HEK293 (cell line): ENCODE data around the gene CSF3R.
A peak's percentile ranks its signal among the peaks of the same experiment; 100 is the strongest.

Experiments used
- CTCF ChIA-PET: fragments of 350-600 bp; formaldehyde crosslinking; extraction: SDS; loops from one replicate; lab custom pipeline; 2021; ENCODE audit warnings: antibody characterized with exemption; lab: Yijun Ruan, JAX
- POLR2A ChIA-PET: fragments of 300-600 bp; formaldehyde crosslinking; extraction: SDS; loops from one replicate; lab custom pipeline; 2020; ENCODE audit warnings: antibody characterized with exemption, inconsistent platforms; lab: Yijun Ruan, JAX
- H3K27ac ChIP-seq: fragments of 200-500 bp; sonication (Bioruptor generic); 2 replicates; pipeline ENCODE4 v1.5.1; 2014; ENCODE audit warnings: low read depth, low read length, control low read depth, inconsistent platforms; ENCODE audit errors: extremely low read depth
- H3K36me3 ChIP-seq, 2 experiments: fragments of 200-500 bp in 1 of 2; sonication (Bioruptor generic) in 1 of 2; 1 replicate in 1 of 2; 2 replicates in 1 of 2; pipeline ENCODE4 v1.5.1; 2014 to 2017; ENCODE audit warnings: inconsistent platforms in 2 of 2, low read length in 2 of 2; ENCODE audit not compliant: control insufficient read depth in 2 of 2, insufficient read depth in 1 of 2
- H3K4me1 ChIP-seq: fragments of 200-500 bp; sonication (Bioruptor generic); 2 replicates; pipeline ENCODE4 v1.5.1; 2014; ENCODE audit warnings: mild to moderate bottlenecking, low read length, inconsistent platforms; ENCODE audit not compliant: control insufficient read depth, insufficient read depth
- H3K4me3 ChIP-seq: 2 replicates; pipeline ENCODE4 v1.5.1; 2011; ENCODE audit warnings: low read depth, mild to moderate bottlenecking, control low read depth, low read length, moderate library complexity
- H3K9me3 ChIP-seq: fragments of 200-500 bp; sonication (Bioruptor generic); 2 replicates; pipeline ENCODE4 v1.5.1; 2014; ENCODE audit warnings: low read depth, low read length, inconsistent platforms; ENCODE audit not compliant: control insufficient read depth, insufficient read depth
- FEZF1 ChIP-seq: fragments of 450-650 bp; formaldehyde crosslinking; IDR thresholded peaks from 2 replicates; pipeline ENCODE4 v1.5.1; 2016; ENCODE audit warnings: missing biosample characterization, missing genetic modification characterization
- GLI2 ChIP-seq: fragments of 450-650 bp; formaldehyde crosslinking; IDR thresholded peaks from 2 replicates; pipeline ENCODE4; 2017; ENCODE audit warnings: missing biosample characterization, missing genetic modification characterization, low read depth, borderline replicate concordance
- HOXD13 ChIP-seq: sonication (generic); formaldehyde crosslinking; IDR thresholded peaks from 2 replicates; pipeline ENCODE4 v1.8.0; 2022; ENCODE audit warnings: missing genetic modification reagents, borderline replicate concordance
- KLF8 ChIP-seq: fragments of 450-650 bp; formaldehyde crosslinking; IDR thresholded peaks from 2 replicates; pipeline ENCODE4 v1.5.1; 2016; ENCODE audit warnings: missing biosample characterization, missing genetic modification characterization
- SETDB1 ChIP-seq: IDR thresholded peaks from one replicate; pipeline ENCODE4 v1.6.1; 2017; ENCODE audit warnings: mild to moderate bottlenecking, low read length, moderate library complexity, mixed read lengths; ENCODE audit not compliant: insufficient read length
- ZFHX2 ChIP-seq: fragments of 450-650 bp; formaldehyde crosslinking; conservative IDR thresholded peaks from 2 replicates; pipeline ENCODE4 v1.5.1; 2016; ENCODE audit warnings: missing biosample characterization, missing genetic modification characterization
- ZNF121 ChIP-seq: fragments of 450-650 bp; formaldehyde crosslinking; IDR thresholded peaks from 2 replicates; pipeline ENCODE4 v1.5.1; 2016; ENCODE audit warnings: missing biosample characterization, missing genetic modification characterization
- ZNF274 ChIP-seq, 2 experiments: fragments of 200-500 bp in 1 of 2; fragments of 450-650 bp in 1 of 2; sonication (Bioruptor generic) in 1 of 2; formaldehyde crosslinking in 1 of 2; IDR thresholded peaks; 2 replicates each; pipeline versions ENCODE4 v1.5.1 to v1.6.1; 2014 to 2016; ENCODE audit warnings: borderline replicate concordance in 1 of 2, inconsistent platforms in 1 of 2, low read length in 1 of 2, missing biosample characterization in 1 of 2, missing genetic modification characterization in 1 of 2
- ZNF366 ChIP-seq: fragments of 450-650 bp; formaldehyde crosslinking; conservative IDR thresholded peaks from 2 replicates; pipeline ENCODE4 v1.5.1; 2016; ENCODE audit warnings: missing biosample characterization, missing genetic modification characterization
- ZNF529 ChIP-seq: fragments of 450-650 bp; formaldehyde crosslinking; IDR thresholded peaks from 2 replicates; pipeline ENCODE4 v1.5.1; 2017; ENCODE audit warnings: missing genetic modification characterization, missing biosample characterization; ENCODE audit not compliant: insufficient replicate concordance
- ZNF623 ChIP-seq: fragments of 450-650 bp; formaldehyde crosslinking; IDR thresholded peaks from 2 replicates; pipeline ENCODE4 v1.5.1; 2016; ENCODE audit warnings: missing biosample characterization, missing genetic modification characterization
- ZNF776 ChIP-seq: fragments of 450-650 bp; formaldehyde crosslinking; IDR thresholded peaks from 2 replicates; pipeline ENCODE4 v1.5.0; 2017; ENCODE audit warnings: missing biosample characterization, missing genetic modification characterization, borderline replicate concordance
- ZNF791 ChIP-seq: fragments of 450-650 bp; formaldehyde crosslinking; IDR thresholded peaks from 2 replicates; pipeline ENCODE4 v1.5.1; 2016; ENCODE audit warnings: missing biosample characterization, missing genetic modification characterization
- TF ChIP-seq, protein P1 (sequence below): fragments of 450-650 bp; formaldehyde crosslinking; IDR thresholded peaks from 2 replicates; pipeline ENCODE4 v1.5.1; 2016; ENCODE audit warnings: missing biosample characterization, missing genetic modification characterization
- TF ChIP-seq, protein P2 (sequence below): fragments of 450-650 bp; formaldehyde crosslinking; IDR thresholded peaks from 2 replicates; pipeline ENCODE4 v1.5.1; 2016; ENCODE audit warnings: missing biosample characterization, missing genetic modification characterization
- TF ChIP-seq, protein P3 (sequence below): fragments of 450-650 bp; formaldehyde crosslinking; IDR thresholded peaks from 2 replicates; pipeline ENCODE4 v1.5.1; 2016; ENCODE audit warnings: missing biosample characterization, missing genetic modification characterization

CSF3R gene

DNA sequence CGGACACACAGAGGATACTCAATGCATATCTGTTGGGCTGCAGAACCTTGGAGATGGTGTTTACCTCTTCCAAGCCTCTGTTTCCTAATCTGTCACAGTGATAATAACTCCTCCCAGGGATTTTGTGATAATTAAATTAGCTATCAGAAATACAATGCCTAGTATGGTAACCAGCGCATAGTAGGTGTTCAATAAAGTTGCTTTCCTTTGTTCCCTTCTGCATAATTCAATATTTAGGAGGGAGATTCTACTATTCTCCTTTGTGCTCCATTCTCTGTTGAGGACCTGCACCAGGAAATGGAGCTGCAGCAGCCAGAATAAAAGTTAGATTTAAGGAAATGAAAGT lies 3.4 kb upstream of the CSF3R start (continued):
- no peak for TF ChIP-seq ZNF274 (IDR thresholded peaks at IDR 0.05; ENCODE audit: low read length)
- no peak for TF ChIP-seq ZNF274 (tag by site-specific recombination; IDR thresholded peaks at IDR 0.05; ENCODE audit: borderline replicate concordance)
- TF ChIP-seq, protein P1, sequence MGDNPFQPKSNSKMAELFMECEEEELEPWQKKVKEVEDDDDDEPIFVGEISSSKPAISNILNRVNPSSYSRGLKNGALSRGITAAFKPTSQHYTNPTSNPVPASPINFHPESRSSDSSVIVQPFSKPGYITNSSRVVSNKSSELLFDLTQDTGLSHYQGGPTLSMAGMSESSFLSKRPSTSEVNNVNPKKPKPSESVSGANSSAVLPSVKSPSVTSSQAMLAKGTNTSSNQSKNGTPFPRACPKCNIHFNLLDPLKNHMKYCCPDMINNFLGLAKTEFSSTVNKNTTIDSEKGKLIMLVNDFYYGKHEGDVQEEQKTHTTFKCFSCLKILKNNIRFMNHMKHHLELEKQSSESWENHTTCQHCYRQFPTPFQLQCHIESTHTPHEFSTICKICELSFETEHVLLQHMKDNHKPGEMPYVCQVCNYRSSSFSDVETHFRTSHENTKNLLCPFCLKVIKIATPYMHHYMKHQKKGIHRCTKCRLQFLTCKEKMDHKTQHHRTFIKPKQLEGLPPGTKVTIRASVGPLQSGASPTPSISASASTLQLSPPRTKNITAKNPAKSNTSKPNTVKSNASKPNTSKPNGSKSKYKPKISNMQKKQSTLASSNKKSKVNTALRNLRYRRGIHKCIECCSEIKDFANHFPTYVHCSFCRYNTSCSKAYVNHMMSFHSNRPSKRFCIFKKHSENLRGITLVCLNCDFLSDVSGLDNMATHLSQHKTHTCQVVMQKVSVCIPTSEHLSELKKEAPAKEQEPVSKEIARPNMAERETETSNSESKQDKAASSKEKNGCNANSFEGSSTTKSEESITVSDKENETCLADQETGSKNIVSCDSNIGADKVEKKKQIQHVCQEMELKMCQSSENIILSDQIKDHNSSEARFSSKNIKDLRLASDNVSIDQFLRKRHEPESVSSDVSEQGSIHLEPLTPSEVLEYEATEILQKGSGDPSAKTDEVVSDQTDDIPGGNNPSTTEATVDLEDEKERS = no peak
- TF ChIP-seq SETDB1 = no peak
- TF ChIP-seq KLF8 (tag by site-specific recombination) = no peak
- TF ChIP-seq ZNF366 (tag by site-specific recombination) = no peak
- TF ChIP-seq, protein P2, sequence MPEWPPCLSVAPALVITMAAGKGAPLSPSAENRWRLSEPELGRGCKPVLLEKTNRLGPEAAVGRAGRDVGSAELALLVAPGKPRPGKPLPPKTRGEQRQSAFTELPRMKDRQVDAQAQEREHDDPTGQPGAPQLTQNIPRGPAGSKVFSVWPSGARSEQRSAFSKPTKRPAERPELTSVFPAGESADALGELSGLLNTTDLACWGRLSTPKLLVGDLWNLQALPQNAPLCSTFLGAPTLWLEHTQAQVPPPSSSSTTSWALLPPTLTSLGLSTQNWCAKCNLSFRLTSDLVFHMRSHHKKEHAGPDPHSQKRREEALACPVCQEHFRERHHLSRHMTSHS (tag by site-specific recombination) = no peak

DNA sequence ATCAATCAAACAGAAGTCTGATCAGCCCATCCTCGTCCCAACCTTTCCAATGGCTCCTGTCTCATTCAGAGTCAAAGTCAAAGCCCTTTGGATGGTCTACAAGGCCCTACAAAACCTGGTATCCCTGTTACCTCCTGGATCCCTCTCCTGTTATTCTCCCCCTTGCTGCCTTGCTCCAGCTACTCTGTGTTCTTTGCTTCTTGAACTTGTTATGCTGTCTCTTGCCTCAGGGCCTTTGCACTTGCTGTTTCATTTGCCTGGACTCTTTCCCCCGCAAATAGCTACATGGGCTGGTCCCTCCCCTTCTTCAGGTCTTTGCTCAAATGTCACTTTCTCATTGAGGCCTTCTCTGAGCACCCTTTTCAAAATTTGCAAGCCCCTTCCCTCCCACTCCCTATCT lies 1.4 kb upstream of the CSF3R start:
- Histone ChIP-seq H3K9me3 (no peaks in the 10 kb centered on the region), H3K4me1 (no peaks in the 10 kb centered on the region), H3K4me3 (no peak overlapping the region), H3K27ac (no peak overlapping the region), H3K36me3 (no peaks in the 10 kb centered on the region)
- CTCF ChIA-PET = interaction anchor here (0.6 to 0.9 kb wide), 2 partner anchors 33 to 1364 kb away, joined by 3 read pairs; no protein-coding TSS in a partner anchor
- TF ChIP-seq, protein P1 = no peak
- TF ChIP-seq ZNF623 (tag by site-specific recombination) (peak; percentile 95), HOXD13 (no peak), ZNF529 (no peak), ZNF791 (tag by site-specific recombination) (no peak), ZNF776 (tag by site-specific recombination) (no peak)
- POLR2A ChIA-PET = no interaction called here

DNA sequence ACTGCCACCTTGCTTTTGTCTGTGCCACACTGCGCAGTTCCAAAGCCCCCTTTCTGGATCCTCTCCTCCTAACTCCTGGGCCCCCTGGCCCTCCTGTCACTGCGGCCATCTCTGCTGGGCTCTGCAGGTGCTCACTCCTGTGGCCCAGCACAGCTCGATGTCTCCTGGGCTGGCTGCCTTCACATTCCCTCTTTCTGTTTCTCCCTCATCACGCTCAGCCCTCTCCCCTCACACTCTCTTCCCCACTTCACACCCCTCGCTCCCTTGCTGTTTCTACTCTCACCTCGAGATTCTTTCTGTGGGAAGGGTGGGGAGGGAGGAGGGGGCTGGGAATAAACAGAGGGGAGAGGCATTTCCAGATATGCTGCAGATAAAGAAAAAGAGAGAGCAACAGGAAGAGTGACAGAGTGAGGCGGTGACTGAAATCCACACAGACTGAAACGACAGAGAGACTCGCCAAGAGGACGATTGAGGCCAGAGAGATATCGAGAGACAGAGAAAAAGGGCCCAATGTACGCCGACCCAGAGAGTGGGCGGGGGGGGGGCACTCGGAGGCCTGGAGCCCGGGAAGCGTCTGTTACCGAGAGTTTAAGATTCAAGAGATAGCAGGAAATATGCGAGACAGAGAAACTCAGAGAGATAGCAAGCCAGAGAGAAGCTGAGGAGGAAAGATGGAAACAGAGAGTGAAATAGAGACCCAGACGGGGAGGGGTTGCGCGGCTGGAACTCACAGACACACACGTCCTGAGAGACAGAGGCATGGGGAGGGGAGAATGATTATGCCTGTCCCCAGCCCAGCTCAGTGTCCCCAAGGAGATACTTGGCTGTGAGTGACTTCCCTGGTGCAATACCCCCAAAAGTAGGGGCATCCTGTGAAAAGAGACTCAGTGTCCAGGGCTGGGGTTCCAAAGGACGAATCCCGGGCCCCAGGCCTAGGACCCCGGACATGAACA lies 666 bp downstream of the CSF3R start:
- H3K27ac ChIP-seq = no peak overlapping the region
- POLR2A ChIA-PET = no interaction called here
- H3K9me3 ChIP-seq = no peaks in the 10 kb centered on the region
- CTCF ChIA-PET = interaction anchor here (0.6 to 0.9 kb wide), 3 partner anchors 34 to 61 kb away, joined by 3 to 7 read pairs (median 3); no protein-coding TSS in a partner anchor
- H3K4me1 ChIP-seq = no peaks in the 10 kb centered on the region
- no peaks in the 10 kb centered on the region for H3K36me3 ChIP-seq
- no peak for TF ChIP-seq GLI2
- no peak for TF ChIP-seq FEZF1
- TF ChIP-seq ZFHX2 (tag by site-specific recombination) = 0 out of 2 replicates have a peak, but pooled peaks have one; percentile 26
- TF ChIP-seq ZNF121 (tag by site-specific recombination) = no peak
- TF ChIP-seq, protein P3, sequence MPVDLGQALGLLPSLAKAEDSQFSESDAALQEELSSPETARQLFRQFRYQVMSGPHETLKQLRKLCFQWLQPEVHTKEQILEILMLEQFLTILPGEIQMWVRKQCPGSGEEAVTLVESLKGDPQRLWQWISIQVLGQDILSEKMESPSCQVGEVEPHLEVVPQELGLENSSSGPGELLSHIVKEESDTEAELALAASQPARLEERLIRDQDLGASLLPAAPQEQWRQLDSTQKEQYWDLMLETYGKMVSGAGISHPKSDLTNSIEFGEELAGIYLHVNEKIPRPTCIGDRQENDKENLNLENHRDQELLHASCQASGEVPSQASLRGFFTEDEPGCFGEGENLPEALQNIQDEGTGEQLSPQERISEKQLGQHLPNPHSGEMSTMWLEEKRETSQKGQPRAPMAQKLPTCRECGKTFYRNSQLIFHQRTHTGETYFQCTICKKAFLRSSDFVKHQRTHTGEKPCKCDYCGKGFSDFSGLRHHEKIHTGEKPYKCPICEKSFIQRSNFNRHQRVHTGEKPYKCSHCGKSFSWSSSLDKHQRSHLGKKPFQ (tag by site-specific recombination) = 0 out of 2 replicates have a peak, but pooled peaks have one; percentile 79
- H3K4me3 ChIP-seq = no peak overlapping the region
